ENCODE measurements around the gene SLC28A3.

- TF ChIP-seq, protein P1, sequence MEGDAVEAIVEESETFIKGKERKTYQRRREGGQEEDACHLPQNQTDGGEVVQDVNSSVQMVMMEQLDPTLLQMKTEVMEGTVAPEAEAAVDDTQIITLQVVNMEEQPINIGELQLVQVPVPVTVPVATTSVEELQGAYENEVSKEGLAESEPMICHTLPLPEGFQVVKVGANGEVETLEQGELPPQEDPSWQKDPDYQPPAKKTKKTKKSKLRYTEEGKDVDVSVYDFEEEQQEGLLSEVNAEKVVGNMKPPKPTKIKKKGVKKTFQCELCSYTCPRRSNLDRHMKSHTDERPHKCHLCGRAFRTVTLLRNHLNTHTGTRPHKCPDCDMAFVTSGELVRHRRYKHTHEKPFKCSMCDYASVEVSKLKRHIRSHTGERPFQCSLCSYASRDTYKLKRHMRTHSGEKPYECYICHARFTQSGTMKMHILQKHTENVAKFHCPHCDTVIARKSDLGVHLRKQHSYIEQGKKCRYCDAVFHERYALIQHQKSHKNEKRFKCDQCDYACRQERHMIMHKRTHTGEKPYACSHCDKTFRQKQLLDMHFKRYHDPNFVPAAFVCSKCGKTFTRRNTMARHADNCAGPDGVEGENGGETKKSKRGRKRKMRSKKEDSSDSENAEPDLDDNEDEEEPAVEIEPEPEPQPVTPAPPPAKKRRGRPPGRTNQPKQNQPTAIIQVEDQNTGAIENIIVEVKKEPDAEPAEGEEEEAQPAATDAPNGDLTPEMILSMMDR (conservative IDR thresholded peaks at IDR 0.05; ENCODE audit: low read length): no peak
- TF ChIP-seq EZH2phosphoT487 (IDR thresholded peaks at IDR 0.05; ENCODE audit: borderline replicate concordance): no peak
Observed at GRCh38 chr9:84320231-84320630, 20.3 kb downstream of the SLC28A3 start.
